Measurements from ENCODE around the gene EMC10.

DNA sequence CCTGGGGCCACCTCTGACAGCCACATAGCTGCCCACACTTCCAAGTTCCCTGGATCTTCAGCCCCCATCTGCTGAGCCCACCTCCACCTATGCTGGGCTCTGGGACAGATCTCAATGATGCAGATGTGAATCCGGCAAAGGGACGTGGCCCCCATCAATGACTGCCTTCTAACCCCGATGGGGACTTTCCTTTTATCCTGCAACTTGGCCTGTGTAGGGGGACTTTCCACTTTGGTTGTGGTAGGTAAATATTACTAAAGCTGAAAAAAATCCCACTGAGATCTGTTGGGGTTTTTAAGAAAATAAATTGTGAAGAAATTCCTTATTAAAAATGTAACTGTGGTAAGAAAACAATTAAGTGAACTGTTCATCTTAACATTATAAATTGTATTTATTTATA lies 58.2 kb downstream of the EMC10 start:
- TF ChIP-seq, protein P1, sequence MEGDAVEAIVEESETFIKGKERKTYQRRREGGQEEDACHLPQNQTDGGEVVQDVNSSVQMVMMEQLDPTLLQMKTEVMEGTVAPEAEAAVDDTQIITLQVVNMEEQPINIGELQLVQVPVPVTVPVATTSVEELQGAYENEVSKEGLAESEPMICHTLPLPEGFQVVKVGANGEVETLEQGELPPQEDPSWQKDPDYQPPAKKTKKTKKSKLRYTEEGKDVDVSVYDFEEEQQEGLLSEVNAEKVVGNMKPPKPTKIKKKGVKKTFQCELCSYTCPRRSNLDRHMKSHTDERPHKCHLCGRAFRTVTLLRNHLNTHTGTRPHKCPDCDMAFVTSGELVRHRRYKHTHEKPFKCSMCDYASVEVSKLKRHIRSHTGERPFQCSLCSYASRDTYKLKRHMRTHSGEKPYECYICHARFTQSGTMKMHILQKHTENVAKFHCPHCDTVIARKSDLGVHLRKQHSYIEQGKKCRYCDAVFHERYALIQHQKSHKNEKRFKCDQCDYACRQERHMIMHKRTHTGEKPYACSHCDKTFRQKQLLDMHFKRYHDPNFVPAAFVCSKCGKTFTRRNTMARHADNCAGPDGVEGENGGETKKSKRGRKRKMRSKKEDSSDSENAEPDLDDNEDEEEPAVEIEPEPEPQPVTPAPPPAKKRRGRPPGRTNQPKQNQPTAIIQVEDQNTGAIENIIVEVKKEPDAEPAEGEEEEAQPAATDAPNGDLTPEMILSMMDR (IDR thresholded peaks at IDR 0.05; ENCODE audit: insufficient read depth, low read length), result no peak
- no peak for TF ChIP-seq POLR2AphosphoS5 (IDR thresholded peaks at IDR 0.05; ENCODE audit: low read depth)

All from HL-60 (cell line).